HG02970 (cell line): ENCODE measurements around the gene KLHL12.
"Not testable (repeated sequence)": the region's sequence is repeated elsewhere in the genome, so short reads cannot be mapped to it uniquely, and the experiment has no call there.

Source experiments
- ATAC-seq: cut with Tn5 transposase; IDR thresholded peaks from one replicate; pipeline ENCODE4 v1.9.1; 2021; ENCODE audit warnings: mild to moderate bottlenecking, moderate library complexity, moderate number of reproducible peaks; ENCODE audit not compliant: unreplicated experiment, low FRiP score

KLHL12 gene

DNA sequence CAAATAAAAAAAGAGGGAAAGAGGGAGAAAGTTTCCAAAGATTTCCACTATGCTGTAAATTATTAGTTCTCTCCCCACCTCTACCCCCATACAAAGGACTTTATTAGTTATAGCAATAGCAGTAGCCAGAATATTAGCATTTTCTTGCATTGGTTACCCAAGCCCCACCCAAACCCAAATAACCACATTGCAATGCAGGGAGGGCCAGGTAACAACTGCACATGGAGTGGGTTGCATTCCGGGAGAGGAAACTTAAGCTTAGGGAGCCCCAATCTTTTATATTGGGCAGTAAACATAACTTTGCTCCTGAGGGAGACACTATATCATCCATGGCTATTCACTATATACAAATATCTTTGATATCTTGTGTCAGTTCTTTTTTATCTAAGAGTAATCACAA, 25.1 kb upstream of the KLHL12 start:
- no peak for ATAC-seq

DNA sequence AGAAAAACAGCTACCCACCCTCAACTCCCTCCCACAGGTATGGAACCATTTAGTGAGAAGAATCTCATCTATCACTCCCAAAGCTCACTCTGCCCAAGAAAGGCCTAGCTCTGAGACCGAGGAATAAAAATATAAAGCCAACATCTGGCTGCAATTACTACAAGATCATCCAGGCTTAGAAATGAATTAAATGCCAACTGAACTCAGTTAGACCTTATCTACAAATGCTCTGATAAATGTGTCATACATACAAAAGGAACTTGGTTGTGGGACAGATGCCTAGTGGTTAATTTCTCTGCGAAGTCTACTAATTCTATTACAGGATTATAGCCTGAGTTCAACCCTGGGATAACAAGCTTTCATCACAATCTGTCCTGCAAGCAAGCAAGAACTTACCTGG, 24.4 kb upstream of the KLHL12 start:
- ATAC-seq, result no peak

DNA sequence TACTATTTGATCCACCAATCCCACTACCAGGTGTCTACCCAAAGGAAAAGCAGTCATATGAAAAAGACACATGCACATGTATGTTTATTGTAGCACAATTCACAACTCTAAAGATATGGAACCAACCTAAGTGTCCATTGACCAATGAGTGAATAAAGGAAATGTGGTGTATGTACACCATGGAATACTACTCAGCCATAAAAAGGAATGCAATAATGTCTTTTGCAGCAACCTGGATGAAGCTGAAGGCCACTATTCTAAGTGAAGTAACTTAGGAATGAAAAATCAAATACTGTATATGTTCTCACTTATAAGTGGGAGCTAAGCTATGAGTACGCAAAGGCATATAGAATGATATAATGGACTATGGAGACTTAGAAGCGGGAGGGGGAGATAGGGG, 18.4 kb upstream of the KLHL12 start:
- no peak for ATAC-seq

DNA sequence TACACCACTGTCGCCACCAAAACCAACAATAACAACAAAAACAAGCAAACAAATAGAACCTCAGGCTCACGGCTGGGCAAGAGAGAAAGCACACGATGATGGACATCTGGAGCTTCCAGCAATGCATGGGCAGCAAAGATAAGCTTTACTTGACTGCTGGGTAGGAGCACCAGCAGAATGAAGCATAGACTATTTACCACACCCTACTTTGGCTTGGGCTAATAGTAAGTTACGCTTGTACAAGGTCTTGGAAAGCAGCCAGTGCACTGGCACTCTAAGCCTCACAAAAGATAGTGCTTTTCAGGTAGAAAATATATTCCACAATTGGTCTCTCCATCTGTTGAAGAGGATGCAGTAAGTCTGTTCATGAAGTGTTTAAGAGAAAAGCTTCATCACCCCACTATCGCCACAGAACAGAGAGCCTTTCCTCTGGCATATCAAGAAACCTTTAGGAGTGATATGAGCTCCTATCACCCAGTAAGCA, 17.4 kb upstream of the KLHL12 start:
- ATAC-seq, result no peak

DNA sequence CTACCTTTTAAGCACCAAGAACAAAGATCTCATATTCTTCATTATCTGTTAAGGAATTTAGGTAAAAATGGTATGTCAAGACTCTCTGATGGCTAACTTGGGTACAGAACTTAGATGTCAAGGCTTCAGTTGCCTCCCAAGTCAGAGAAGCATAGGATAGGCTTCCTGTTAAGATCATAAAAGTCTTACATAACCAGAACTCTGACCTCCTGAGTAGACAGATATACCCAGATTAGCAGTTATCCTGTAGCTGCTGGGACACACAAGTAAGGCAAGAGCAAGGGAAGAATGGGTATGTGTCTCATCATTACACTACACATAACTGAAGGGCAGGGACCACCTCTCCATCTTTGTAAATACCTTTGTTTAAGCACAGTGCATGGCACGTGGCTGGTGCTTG, 15.4 kb upstream of the KLHL12 start:
- ATAC-seq, result no peak

DNA sequence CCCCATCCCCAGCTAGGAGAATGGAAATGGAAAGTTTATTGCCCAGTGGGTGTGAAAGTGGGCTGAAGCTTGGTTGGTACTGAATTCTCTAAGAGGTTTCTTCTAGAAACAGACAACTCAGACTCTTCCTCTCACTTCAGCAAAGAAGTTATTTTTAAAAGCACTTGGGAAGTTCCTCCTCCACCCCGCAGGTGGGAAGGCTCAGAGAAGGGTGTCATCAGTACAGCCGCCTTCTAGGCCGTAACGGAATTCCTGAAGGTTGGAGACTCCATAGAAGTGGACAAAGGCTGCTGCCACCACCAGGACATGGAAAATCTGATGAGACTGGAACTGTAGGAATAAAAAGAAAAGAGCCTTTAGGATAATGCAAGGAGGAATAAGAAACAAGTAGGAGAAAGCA, 14.3 kb upstream of the KLHL12 start:
- no peak for ATAC-seq

DNA sequence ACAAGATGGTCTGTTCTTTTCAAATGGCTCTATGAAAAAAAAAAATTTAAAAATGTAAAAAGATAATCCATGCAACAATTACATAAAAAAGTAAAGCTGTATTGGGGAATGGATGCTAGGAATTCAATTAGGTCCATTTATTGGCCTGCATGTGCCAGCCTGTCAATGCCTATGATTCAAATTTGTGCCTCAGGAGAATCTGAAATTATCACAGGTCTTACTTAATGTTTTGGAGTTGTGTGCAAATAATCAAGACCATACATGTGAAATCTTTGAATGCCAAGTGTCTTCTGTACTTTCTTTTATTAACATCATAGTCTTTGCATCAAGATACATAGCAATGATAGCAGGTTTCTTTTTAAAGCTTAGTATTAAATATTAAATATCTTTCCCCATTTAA, 13.5 kb upstream of the KLHL12 start:
- no peak for ATAC-seq

DNA sequence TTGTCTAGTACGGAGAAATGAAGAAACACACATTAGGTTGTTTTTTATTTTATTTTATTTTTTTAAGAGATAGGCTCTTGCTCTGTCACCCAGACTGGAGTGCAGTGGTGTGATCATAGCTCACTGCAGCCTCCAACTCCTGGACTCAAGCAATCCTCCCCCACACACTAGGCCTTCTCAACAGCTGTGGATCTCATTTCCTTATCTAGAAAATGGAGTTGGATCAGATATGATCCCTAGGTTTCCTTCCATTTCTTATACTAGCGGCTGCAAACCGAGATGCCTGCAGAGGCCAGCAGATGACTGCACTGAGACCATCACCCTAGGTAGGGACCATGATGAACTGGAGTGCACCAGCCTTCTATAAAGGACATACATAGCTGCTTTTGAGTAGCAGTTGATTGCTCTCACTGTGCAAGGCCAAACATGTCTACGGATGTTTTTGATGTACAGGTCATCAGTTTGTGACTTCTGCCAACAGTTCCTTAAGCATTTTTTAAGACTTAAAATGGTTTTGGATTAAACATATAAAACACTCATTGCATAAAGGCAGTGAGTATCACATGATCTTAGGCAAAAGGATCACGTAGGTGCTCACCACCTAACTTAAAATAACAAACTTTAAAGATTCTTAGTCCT, 11.4 kb upstream of the KLHL12 start:
- ATAC-seq, result no peak

DNA sequence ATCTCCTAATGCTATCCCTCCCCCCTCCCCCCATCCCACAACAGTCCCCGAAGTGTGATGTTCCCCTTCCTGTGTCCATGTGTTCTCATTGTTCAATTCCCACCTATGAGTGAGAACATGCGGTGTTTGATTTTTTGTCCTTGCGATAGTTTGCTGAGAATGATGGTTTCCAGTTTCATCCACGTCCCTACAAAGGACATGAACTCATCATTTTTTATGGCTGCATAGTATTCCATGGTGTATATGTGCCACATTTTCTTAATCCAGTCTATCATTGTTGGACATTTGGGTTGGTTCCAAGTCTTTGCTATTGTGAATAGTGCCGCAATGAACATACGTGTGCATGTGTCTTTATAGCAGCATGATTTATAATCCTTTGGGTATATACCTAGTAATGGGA, 9.4 kb upstream of the KLHL12 start:
- ATAC-seq, result not testable (repeated sequence)

DNA sequence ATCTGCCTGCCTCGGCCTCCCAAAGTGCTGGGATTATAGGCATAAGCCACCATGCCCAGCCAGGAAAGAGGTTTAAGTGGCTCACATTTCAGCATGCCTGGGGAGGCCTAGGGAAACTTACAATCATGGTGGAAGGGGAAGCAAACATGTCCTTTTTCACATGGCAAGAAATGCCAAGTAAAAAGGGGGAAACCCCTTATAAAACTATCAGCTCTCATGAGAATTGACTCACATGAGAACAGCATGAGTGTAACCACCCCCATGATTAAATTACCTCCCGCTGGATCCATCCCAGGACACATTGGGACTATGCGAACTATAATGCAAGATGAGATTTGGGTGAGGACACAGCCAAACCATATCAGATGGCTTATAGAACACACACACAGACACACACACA, 8.8 kb upstream of the KLHL12 start:
- ATAC-seq, result no peak

DNA sequence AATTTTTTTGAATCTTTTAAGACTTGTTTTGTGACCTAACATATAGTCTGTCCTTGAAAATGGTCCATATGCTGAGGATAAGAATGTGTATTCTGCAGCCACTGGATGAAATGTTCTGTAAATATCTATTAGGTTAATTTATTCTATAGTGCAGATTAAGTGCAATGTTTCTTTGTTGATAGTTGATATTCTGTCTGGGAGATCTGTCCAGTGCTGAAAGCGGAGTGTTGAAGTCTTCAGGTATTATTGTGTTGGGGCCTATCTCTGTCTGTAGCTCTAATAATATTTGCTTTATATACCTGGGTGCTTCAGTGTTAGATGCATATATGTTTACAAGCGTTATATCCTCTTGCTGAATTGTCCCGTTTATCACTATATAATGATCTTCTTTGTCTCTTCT, 7.7 kb upstream of the KLHL12 start:
- no peak for ATAC-seq

DNA sequence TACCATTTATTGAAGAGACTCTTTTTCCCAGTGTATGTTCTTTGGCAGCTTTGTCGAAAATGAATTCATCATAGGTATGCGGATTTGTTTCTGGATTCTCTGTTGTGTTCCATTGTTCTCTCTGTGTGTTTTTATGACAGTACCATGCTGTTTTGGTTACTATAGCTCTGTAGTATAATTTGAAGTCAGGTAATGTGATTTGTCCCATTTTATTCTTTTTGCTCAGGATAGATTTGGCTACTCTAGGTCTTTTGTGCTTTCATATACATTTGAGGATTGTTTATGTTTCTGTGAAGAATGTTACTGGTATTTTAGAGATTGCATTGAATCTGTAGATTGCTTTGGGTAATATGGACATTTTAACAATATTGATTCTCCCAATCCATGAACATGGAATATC, 5.4 kb upstream of the KLHL12 start:
- ATAC-seq, result no peak

DNA sequence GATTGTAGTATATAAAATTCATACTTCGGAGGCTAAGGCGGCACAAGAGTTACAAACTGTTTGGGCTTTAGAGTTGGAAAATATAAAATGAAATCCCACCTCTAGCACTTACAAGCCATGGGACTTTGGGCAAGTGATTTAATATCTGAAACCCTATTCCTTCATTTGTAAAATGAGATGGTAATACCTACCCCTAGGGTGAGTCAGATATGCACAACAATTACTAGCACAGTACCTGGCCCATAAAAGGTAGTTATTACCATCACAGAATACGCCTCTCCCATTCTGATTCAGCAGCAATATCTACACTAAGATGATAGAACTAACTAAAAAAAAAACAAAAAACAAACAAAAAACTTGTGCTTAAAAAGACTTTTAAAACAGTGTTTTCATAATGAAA, 3.5 kb downstream of the KLHL12 start:
- no peak for ATAC-seq

DNA sequence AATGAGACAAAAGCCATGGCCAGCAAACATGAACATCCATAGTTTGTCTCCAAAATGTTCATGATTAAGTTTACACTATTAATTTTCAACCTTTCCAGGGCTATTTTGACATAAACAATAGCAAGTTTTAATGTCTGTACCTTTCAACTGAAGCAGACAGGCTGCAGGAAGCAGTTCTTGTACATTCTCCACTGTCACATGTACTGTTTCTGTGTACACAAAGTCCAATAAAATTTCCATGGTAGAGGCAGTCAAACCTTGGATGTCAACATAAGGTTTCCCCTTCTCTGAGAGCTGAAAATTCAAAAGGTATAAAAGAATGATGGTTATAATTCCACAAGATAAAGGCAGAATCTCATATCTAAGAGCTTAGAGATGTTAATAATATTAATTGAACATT, 7.4 kb downstream of the KLHL12 start:
- ATAC-seq, result no peak

DNA sequence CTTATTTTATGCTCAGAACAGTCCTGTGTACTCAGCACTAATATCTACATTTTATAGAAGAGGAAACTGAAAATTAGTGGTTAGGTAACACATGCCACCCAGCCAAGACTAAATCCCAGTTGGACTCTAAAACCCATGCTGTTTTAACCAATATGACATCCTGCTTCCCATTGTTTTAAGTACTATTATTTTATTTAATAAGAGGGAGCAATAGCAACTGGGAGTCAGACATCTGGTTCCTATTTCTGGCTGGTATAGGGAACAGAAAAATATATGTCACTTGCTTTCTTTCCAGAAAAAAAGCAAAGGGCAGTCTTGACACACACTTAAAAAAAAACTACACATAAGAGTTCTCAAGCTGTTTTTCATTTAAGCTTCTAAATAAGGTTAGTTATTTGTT, 11.9 kb downstream of the KLHL12 start:
- ATAC-seq, result no peak

DNA sequence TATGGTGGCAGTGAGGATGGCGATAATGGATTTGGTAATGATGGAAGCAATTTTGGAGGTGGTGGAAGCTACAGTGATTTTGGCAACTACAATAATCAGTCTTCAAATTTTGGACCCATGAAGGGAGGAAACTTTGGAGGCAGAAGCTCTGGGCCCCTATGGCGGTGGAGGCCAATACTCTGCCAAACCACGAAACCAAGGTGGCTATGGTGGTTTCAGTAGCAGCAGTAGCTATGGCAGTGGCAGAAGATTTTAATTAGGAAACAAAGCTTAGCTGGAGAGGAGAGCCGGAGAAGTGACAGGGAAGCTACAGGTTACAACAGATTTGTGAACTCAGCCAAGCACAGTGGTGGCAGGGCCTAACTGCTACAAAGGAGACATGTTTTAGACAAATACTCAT, 14.6 kb downstream of the KLHL12 start:
- not testable (repeated sequence) for ATAC-seq

DNA sequence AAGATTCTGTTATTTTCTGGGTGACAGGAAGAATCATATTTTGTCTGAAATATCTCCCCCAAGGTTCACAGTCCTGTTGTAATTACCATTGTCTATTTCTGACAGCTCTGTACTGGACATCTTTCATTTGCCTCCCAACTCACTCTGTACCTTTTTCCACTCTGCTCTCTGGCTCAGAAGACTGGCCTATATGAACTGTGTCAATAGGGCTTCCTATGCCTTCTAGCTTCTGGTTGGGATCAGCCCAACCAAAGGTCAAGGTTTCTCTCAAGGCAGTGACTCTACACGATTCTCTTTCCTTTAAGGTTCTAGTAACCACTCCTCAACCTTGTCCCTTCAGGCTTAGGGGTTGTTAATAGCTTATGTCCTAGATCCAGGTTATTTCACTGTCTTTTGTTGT, 17.5 kb downstream of the KLHL12 start:
- ATAC-seq, result no peak

DNA sequence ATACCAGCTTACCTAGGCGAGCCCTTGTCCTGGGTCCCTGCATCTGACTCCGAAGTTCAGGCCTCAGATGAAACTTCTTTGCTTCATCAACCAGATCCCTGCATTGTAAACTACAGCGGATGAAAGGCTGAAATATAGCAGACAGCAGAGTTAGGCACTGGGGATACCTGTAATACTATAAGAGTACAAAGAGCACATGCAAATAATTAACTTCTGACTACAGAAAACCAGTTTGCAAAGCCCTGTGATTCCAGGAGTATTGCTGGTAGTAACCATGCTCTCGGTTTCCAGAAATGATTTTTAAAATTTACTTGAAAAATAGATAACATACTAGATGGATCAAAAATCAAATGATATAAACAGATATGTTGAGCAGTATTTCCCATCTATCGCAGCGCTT, 18.0 kb downstream of the KLHL12 start:
- ATAC-seq, result no peak

DNA sequence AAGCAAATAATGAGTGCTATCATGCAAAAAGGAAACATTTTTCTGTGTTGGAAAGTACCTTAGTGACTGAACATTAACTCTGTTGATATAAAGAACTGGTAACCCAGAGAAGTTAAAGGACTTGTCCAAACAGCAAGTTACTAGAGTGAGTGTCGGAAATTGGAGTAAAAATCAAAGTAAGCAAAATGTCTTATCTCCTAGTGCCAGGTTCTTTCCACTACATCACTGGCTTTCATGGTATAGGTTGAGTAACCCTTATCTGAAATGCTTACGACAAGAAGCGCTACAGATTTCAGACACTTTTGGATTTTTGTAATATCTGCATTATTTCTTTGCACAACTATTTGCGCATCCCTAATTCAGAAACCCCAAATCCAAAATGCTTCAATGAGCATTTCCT, 21.7 kb downstream of the KLHL12 start:
- no peak for ATAC-seq

DNA sequence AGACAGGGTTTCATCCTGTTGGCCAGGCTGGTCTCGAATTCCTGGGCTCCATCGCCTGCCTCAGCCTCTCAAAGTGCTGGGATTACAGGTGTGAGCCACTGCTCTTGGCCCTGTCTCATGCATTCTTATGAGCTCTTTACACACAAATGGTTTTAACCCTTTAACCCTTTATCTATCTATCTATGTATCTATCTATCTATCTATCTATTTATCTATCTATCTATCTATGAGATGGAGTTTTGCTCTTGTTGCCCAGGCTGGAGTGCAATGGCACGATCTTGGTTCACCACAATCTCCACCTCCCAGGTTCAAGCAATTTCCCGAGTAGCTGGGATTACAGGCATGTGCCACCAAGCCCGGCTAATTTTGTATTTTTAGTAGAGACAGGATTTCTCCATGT, 23.2 kb downstream of the KLHL12 start:
- not testable (repeated sequence) for ATAC-seq

DNA sequence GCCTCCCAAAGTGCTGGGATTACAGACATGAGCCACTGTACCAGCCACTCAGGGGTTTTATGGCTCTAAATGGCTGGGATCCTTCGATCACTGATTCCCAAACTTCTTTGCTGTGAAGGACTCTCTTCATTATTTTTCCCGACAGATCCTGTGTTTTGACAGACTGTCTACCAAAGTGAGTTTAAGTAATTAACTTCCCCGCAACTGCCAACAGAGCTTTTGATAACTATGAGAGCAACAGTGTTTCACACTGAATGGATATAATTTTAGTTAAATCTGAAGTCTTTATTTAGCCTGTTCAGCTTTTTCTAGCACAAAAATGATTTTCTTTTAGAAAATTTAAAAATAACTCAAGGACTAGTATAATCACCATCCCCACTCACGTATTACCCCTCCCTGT, 25.5 kb downstream of the KLHL12 start:
- no peak for ATAC-seq

DNA sequence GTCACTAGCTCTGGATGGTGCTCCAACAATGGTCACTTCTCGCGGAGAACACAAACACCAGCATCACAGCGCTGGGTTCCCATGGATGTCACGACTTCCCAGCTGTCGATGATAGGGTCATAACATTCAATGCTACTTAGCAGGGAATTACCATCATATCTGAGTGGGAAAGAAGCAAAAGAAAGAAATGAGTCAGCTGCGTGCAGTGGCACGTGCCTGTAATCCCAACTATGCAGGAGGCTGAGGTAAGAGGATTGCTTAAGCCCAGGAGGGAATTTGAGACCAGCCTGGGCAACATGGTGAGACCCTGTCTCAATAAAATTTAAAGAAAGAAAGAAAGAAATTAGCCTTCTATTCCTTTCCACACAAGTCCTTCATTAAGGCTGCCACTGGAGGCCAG, 34.5 kb downstream of the KLHL12 start:
- ATAC-seq, result no peak

DNA sequence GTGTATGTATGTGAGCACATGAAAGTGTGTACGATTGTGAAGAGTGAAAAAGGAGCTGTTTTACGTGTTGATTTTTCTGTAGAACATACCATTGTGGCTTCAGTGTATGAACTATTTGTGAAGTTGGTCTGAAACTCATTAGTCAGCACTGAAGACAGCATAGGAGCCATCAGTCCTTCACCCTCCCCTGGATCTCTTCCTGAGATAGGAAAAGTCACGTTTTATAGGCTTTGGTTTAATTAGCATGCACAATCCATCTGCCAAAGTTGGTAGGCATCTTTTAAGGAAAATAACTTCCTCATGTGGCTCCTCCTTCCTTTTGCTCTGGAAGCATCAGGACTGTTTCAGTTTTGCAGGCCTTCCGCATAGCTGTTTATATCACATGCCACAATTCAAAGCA, 36.6 kb downstream of the KLHL12 start:
- ATAC-seq, result no peak
